Esophagus muscularis mucosa (tissue), 3 donors: ENCODE results near the gene PDE1C.

Experiments used
- CTCF ChIP-seq, 3 experiments: fragments of 200-600 bp in 2 of 3; fragments of 450-650 bp in 1 of 3; sonication (generic) in 2 of 3; IDR thresholded peaks; one replicate each; pipeline ENCODE4 v1.5.1; 2017 to 2019; ENCODE audit warnings: antibody characterized with exemption in 3 of 3, mild to moderate bottlenecking in 2 of 3, moderate library complexity in 1 of 3
- POLR2A ChIP-seq: fragments of 450-650 bp; IDR thresholded peaks from one replicate; pipeline ENCODE4 v1.6.1; 2017; ENCODE audit warnings: antibody characterized with exemption, moderate library complexity, mild to moderate bottlenecking, low read depth
- POLR2AphosphoS5 ChIP-seq, 2 donors: sonication (generic); formaldehyde crosslinking; IDR thresholded peaks; one replicate each; pipeline ENCODE4 v1.6.1; 2017; ENCODE audit warnings: antibody characterized with exemption in 2 of 2

- TF ChIP-seq POLR2A (no peak), POLR2AphosphoS5 (IDR thresholded peaks at IDR 0.05) (no peak), CTCF (IDR thresholded peaks at IDR 0.05) (no peak)
Measured at GRCh38 chr7:31875424-31875823, 194.8 kb downstream of the PDE1C start.
